ENCODE data around the gene MX1.
A peak's percentile ranks its signal among the peaks of the same experiment; 100 is the strongest.

The MX1 gene

GRCh38 chr21:41460578-41461527, 34.8 kb downstream of the MX1 start:
- DNase-seq: peak in 4 of 5 donors; percentile 24 to 48 (median 38)

GRCh38 chr21:41465176-41465781, 39.2 kb downstream of the MX1 start:
- no peak for DNase-seq

- no peak for DNase-seq
These were observed 40.2 kb downstream of the MX1 start for GRCh38 chr21:41466024-41466820.

- DNase-seq: no peak
These were observed 44.0 kb downstream of the MX1 start for GRCh38 chr21:41470054-41470453.

GRCh38 chr21:41472753-41473548, 46.9 kb downstream of the MX1 start:
- DNase-seq: no peak

GRCh38 chr21:41475714-41476420, 49.8 kb downstream of the MX1 start:
- no peak for DNase-seq

- DNase-seq: no peak
These were observed 51.7 kb downstream of the MX1 start for GRCh38 chr21:41477641-41478318.

GRCh38 chr21:41478319-41479177, 52.5 kb downstream of the MX1 start:
- DNase-seq: no peak

GRCh38 chr21:41479686-41480085, 53.6 kb downstream of the MX1 start:
- no peak for DNase-seq

GRCh38 chr21:41480086-41480690, 54.1 kb downstream of the MX1 start:
- DNase-seq: no peak

- DNase-seq: no peak
These were observed 55.2 kb downstream of the MX1 start for GRCh38 chr21:41481191-41481590.

GRCh38 chr21:41482301-41482700, 56.3 kb downstream of the MX1 start:
- DNase-seq: no peak

GRCh38 chr21:41482980-41483379, 56.9 kb downstream of the MX1 start:
- no peak for DNase-seq

- no peak for DNase-seq
These were observed 57.4 kb downstream of the MX1 start for GRCh38 chr21:41483415-41483814.

GRCh38 chr21:41483973-41484372, 57.9 kb downstream of the MX1 start:
- DNase-seq: peak in 1 of 5 donors; percentile 19

GRCh38 chr21:41487082-41487481, 61.0 kb downstream of the MX1 start:
- DNase-seq: no peak

- DNase-seq: no peak
These were observed 62.0 kb downstream of the MX1 start for GRCh38 chr21:41488080-41488479.

GRCh38 chr21:41489329-41489728, 63.3 kb downstream of the MX1 start:
- DNase-seq: no peak

- no peak for DNase-seq
These were observed 64.3 kb downstream of the MX1 start for GRCh38 chr21:41490330-41490729.

GRCh38 chr21:41491412-41491811, 65.4 kb downstream of the MX1 start:
- no peak for DNase-seq

All from T-helper 1 cell (primary cell).